Body of pancreas (tissue), 4 donors: ENCODE data around the gene MTA1. TPM values are rescaled to one million over a fixed set of nuclear protein-coding genes. Genes with fewer than 3 reads are reported as not detected.

Experiments
- ATAC-seq: fragments of 150-250 bp; one replicate; pipeline ENCODE4 v1.9.1; 2016
- DNase-seq, 4 donors: peaks; one replicate each; pipeline ENCODE4 v3.0.0-alpha.2; 2019
- H3K27ac ChIP-seq, 4 donors: fragments of 200-600 bp; sonication (generic); 1 replicate in 3 of 4; 2 replicates in 1 of 4; pipeline versions ENCODE4 v1.5.1 to v1.6.1; 2016 to 2019; ENCODE audit warnings: mild to moderate bottlenecking in 1 of 4, mixed read lengths in 1 of 4, moderate library complexity in 1 of 4
- H3K27me3 ChIP-seq, 2 donors: fragments of 200-600 bp; sonication (generic); one replicate each; pipeline ENCODE4 v1.6.0; 2016; ENCODE audit warnings: mild to moderate bottlenecking in 1 of 2
- H3K36me3 ChIP-seq, 2 donors: fragments of 200-600 bp; sonication (generic); replicated peaks in 1 of 2; 2 replicates each; pipeline ENCODE4 v1.5.1; 2016; ENCODE audit warnings: low read depth in 2 of 2; ENCODE audit not compliant: insufficient read depth in 1 of 2
- H3K4me1 ChIP-seq: fragments of 200-600 bp; sonication (generic); one replicate; pipeline ENCODE4 v1.6.0; 2016
- H3K4me3 ChIP-seq, 2 donors: fragments of 200-600 bp; sonication (generic); 1 replicate in 1 of 2; 2 replicates in 1 of 2; pipeline ENCODE4 v1.5.1; 2016 to 2019
- H3K9me3 ChIP-seq, 3 donors: fragments of 200-600 bp; sonication (generic); 1 replicate in 2 of 3; 2 replicates in 1 of 3; pipeline ENCODE4 v1.5.1; 2016
- POLR2A ChIP-seq, 3 donors: fragments of 450-650 bp; IDR thresholded peaks; one replicate each; pipeline ENCODE4 v1.6.1; 2016; ENCODE audit warnings: antibody characterized with exemption in 3 of 3, mild to moderate bottlenecking in 2 of 3
- WGBS, 2 donors: methylation state at CpG; one replicate each; pipeline ENCODE4 v1.1.5; 2017; 5-methylcytosine and 5-hydroxymethylcytosine counted together
- intact Hi-C: fragments of 100-400 bp; cut with DNase I; formaldehyde crosslinking; loops from one replicate; pipeline ENCODE4 v1.15.1; 2023
- total RNA-seq, 2 donors: library from RNA; depleted of rRNA; stranded (reverse); fragments of >200 nt; gene quantifications; one replicate each; pipeline ENCODE4 v1.1.0, GENCODE V29; 2016
- TF ChIP-seq, protein P1 (sequence below), 7 experiments: fragments of 450-650 bp in 4 of 7; fragments of 200-600 bp in 3 of 7; sonication (generic) in 3 of 7; IDR thresholded peaks; one replicate each; pipeline ENCODE4 v1.5.1; 2016 to 2019; ENCODE audit warnings: antibody characterized with exemption in 7 of 7

Gene MTA1
- total RNA-seq, 2 donors from 2014 or later = 69.8 to 92.6 TPM

DNA sequence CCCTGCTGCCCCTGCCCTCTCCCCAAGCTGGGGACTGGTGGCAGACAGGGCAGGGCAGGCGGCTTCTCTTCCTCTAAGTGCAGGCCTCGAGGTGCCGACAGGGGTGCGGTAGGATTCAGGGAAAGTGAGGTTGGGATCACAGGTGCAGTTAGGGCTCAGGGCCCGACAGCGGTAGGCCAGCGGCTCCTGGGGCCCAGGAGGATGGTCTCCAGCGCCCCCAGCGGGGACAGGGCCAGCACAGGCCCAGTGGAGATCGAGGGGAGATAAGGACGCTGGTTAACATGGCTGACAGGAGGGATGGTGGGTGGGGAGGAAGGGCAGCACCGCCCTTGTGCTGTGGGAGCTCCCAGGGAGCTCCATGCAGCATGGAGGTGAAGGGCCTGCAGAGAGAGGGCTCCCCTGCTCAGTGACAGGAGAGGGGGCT, 66.1 kb downstream of the MTA1 start:
- intact Hi-C loops = loop anchor here (5.0 kb wide), 1 partner anchor 118 kb away; no protein-coding TSS in a partner anchor

DNA sequence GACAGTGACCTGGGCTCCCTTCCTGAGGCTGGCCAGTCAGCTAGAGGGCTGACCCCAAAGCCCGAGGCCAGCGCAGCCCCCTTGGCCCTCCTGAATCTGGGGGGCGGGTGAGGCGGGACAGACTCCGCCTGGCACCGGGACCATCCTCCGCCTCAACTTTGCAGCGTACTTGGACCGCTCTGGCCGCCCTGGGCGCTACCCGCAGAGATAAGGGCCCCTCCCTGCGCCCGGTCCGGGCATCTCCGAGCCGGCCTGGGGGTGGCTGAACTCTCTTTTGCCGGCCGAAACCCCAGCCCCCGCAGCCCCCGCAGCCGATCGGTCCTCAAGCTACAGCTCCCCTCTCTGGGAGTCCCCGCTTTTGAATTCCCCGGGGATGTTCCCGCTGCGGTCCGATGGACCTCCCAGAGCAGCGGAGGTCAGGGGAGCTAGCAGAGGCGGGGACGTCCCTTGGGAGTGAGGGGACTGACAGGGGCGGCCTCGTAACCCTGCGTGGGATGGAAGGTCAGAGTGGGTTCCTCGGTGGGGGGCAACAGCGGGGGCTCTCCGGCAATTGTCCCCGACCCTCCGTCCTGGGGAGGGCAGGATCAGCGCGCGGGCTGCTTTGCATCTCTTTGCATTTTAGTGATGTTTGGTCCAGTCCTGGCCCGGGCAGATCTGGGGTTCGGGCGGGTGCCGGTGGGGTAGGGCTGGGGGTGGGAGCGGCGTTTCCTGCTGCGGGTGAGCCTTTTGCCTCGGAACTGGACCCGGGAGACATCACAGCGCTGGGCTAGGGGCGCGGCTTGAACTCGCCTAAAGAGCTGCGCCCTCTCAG, 66.7 kb downstream of the MTA1 start, which contains the start of gene CRIP1:
TSS of gene CRIP1 (plus strand) at position 724 of the 811 bp plus-strand sequence. CDS start 374 bp downstream, outside the sequence.
- Histone ChIP-seq H3K27ac (peak within 1 kb of the TSS in 2 of 4 donors; percentile 20 to 49), H3K9me3 (no peaks in the 10 kb centered on the region), H3K4me1 (peaks cover 74% of the 10 kb centered on the region), H3K4me3 (no peak within 1 kb of the TSS), H3K36me3 (no peaks in the 10 kb centered on the region), H3K27me3 (peaks cover 0 to 18% of the 10 kb centered on the region in 2 donors)
- TF ChIP-seq, protein P1, sequence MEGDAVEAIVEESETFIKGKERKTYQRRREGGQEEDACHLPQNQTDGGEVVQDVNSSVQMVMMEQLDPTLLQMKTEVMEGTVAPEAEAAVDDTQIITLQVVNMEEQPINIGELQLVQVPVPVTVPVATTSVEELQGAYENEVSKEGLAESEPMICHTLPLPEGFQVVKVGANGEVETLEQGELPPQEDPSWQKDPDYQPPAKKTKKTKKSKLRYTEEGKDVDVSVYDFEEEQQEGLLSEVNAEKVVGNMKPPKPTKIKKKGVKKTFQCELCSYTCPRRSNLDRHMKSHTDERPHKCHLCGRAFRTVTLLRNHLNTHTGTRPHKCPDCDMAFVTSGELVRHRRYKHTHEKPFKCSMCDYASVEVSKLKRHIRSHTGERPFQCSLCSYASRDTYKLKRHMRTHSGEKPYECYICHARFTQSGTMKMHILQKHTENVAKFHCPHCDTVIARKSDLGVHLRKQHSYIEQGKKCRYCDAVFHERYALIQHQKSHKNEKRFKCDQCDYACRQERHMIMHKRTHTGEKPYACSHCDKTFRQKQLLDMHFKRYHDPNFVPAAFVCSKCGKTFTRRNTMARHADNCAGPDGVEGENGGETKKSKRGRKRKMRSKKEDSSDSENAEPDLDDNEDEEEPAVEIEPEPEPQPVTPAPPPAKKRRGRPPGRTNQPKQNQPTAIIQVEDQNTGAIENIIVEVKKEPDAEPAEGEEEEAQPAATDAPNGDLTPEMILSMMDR (IDR thresholded peaks at IDR 0.05) = no peak
- WGBS, 2 donors = 7% methylated on average over 56 of the region's 56 CpGs; no CpG with 5 or more reads in 1 of the 2 donors
- no peak for ATAC-seq
- intact Hi-C loops = loop anchor here (5.0 kb wide), 1 partner anchor 119 kb away; no protein-coding TSS in a partner anchor
- DNase-seq = no peak

More for the DNA sequence above, 66.1 kb downstream of the MTA1 start:
- H3K27ac ChIP-seq = peak overlapping the region in 1 of 4 donors; percentile 20
- H3K4me1 ChIP-seq = peaks cover 78% of the 10 kb centered on the region
- H3K9me3 ChIP-seq = no peaks in the 10 kb centered on the region
- ATAC-seq (no peak), DNase-seq (peak in 3 of 4 donors; percentile 50 to 62 (median 61))
- H3K27me3 ChIP-seq = peaks cover 0 to 18% of the 10 kb centered on the region in 2 donors
- H3K4me3 ChIP-seq = no peak overlapping the region
- no peaks in the 10 kb centered on the region for H3K36me3 ChIP-seq
- WGBS, 2 donors = 8 to 17% methylated on average over 2 to 12 of the region's 12 CpGs
- TF ChIP-seq, protein P1 (IDR thresholded peaks at IDR 0.05) = peak in 6 of 7 experiments; percentile 15 to 48 (median 40)
- TF ChIP-seq POLR2A (IDR thresholded peaks at IDR 0.05) = no peak

DNA sequence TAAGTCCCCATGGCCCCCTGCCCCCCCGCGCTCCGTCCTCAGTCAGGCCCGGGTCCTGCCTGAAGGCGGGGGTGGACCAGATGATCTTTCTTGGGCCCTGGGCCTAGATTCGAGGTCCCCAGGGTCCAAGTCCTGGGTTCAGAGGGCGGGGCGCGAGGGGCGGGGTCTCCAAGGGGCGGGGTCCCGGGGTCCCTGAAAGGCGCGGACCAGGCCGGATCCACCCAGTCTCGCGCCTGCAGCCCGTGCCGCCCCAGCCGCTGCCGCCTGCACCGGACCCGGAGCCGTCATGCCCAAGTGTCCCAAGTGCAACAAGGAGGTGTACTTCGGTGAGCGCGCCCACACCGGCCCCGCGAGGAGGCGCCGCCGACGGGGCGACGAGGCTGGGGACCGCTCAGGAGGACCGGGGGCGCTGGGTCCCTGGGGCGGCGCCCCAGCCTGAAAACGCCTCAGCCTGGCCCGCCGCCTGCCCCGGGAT, 67.4 kb downstream of the MTA1 start:
- TF ChIP-seq POLR2A (IDR thresholded peaks at IDR 0.05) = no peak
- TF ChIP-seq, protein P1 (IDR thresholded peaks at IDR 0.05) = no peak
- ATAC-seq = no peak
- no peak for DNase-seq
- intact Hi-C loops = loop anchor here (5.0 kb wide), 1 partner anchor 120 kb away; no protein-coding TSS in a partner anchor
- H3K9me3 ChIP-seq = no peaks in the 10 kb centered on the region
- H3K36me3 ChIP-seq = no peaks in the 10 kb centered on the region
- 2% methylated on average over 44 of the region's 45 CpGs; no CpG with 5 or more reads in 1 of the 2 donors for WGBS, 2 donors
- peaks cover 0 to 18% of the 10 kb centered on the region in 2 donors for H3K27me3 ChIP-seq
- peak overlapping the region in 2 of 4 donors; percentile 12 to 49 for H3K27ac ChIP-seq
- H3K4me1 ChIP-seq = peaks cover 76% of the 10 kb centered on the region
- no peak overlapping the region for H3K4me3 ChIP-seq

DNA sequence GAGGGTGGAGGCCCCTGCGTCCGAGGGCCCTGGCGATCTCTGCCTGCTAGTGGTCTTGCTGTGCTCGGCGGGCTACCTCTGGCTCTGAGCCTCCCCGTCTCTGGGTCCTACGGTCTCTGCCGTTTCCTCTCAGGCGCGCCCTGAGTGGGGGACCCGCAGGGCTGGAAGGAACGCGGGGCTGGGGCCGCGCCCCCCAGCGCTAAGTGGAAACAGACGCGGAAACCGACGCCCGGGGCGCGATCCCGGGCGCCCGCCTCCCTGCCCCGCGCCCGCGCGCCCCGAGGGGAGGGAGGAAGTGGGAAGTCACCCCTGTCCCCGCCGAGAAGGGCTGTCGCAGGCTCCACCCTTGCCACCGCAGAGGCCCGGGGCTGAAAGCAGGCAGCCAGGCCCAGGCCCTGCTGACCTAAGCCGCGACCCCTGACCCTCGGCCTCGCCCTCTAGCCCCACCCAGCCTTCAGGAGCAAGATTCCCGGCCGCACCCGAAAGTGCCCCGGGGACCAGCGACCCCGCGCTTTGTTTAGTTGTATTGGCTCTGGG, 67.9 kb downstream of the MTA1 start:
- peaks cover 0 to 18% of the 10 kb centered on the region in 2 donors for H3K27me3 ChIP-seq
- WGBS, 2 donors = 6% methylated on average over 7 to 42 of the region's 48 CpGs
- intact Hi-C loops = loop anchor here (5.0 kb wide), 1 partner anchor 120 kb away; no protein-coding TSS in a partner anchor
- H3K4me3 ChIP-seq = no peak overlapping the region
- no peaks in the 10 kb centered on the region for H3K36me3 ChIP-seq
- H3K27ac ChIP-seq = peak overlapping the region in 2 of 4 donors; percentile 12 to 49
- H3K9me3 ChIP-seq = no peaks in the 10 kb centered on the region
- DNase-seq = peak in 1 of 4 donors; percentile 45
- TF ChIP-seq POLR2A (IDR thresholded peaks at IDR 0.05) = peak in 1 of 3 donors; percentile 12
- TF ChIP-seq, protein P1 (IDR thresholded peaks at IDR 0.05) = no peak
- peaks cover 76% of the 10 kb centered on the region for H3K4me1 ChIP-seq
- no peak for ATAC-seq
